MCF 10A (cell line): Measurements from ENCODE around the gene ARHGAP4. TPM values are rescaled to one million over a fixed set of nuclear protein-coding genes. Genes with fewer than 3 reads are reported as not detected.
A peak's percentile ranks its signal among the peaks of the same experiment; 100 is the strongest.

ENCODE experiments used
- BruUV-seq: library from RNA; stranded (reverse); fragments of 400-500 nt; replicated peaks from 2 replicates; lab custom pipeline; 2021; lab: Mats Ljungman, UMichigan
- CTCF ChIA-PET: fragments of 300-600 bp; sonication (Branson Sonifier 250); formaldehyde crosslinking; extraction: SDS; loops from one replicate; lab custom pipeline; 2021; ENCODE audit warnings: antibody characterized with exemption, inconsistent platforms; lab: Yijun Ruan, JAX
- POLR2A ChIA-PET: fragments of 300-600, 350-650 bp; sonication (Branson Sonifier 250); formaldehyde crosslinking; extraction: SDS; loops from one replicate; lab custom pipeline; 2020; ENCODE audit warnings: antibody characterized with exemption, inconsistent platforms; lab: Yijun Ruan, JAX
- DNase-seq: peaks from one replicate; pipeline ENCODE4 v3.0.0-alpha.2; 2018; ENCODE audit not compliant: unreplicated experiment
- H3K27ac Mint-ChIP-seq: one replicate; pipeline ENCODE4 v1.8.0; 2022; ENCODE audit warnings: mild to moderate bottlenecking, low read depth, mixed read lengths; ENCODE audit not compliant: unreplicated experiment
- H3K27me3 Mint-ChIP-seq: one replicate; pipeline ENCODE4 v1.8.0; 2022; ENCODE audit warnings: mixed read lengths; ENCODE audit not compliant: insufficient read depth, unreplicated experiment
- H3K36me3 Mint-ChIP-seq: one replicate; pipeline ENCODE4 v1.8.0; 2022; ENCODE audit warnings: mild to moderate bottlenecking, moderate library complexity, mixed read lengths; ENCODE audit not compliant: insufficient read depth, unreplicated experiment
- H3K4me1 Mint-ChIP-seq: one replicate; pipeline ENCODE4 v1.8.0; 2022; ENCODE audit warnings: mixed read lengths; ENCODE audit not compliant: insufficient read depth, unreplicated experiment
- H3K4me3 Mint-ChIP-seq: one replicate; pipeline ENCODE4 v1.8.0; 2022; ENCODE audit warnings: mild to moderate bottlenecking, moderate library complexity, mixed read lengths; ENCODE audit not compliant: unreplicated experiment
- H3K9me3 Mint-ChIP-seq: one replicate; pipeline ENCODE4 v1.8.0; 2022; ENCODE audit warnings: mixed read lengths; ENCODE audit not compliant: unreplicated experiment
- CTCF ChIP-seq: fragments of 200-600 bp; IDR thresholded peaks from one replicate; pipeline ENCODE4 v1.8.0; 2022; ENCODE audit warnings: antibody characterized with exemption, mild to moderate bottlenecking; ENCODE audit not compliant: unreplicated experiment
- intact Hi-C: fragments of 100-400 bp; cut with micrococcal nuclease; formaldehyde crosslinking; loops from 2 replicates; pipeline ENCODE4 v1.14.1; 2022
- total RNA-seq: library from RNA; stranded (reverse); gene quantifications from 2 replicates; pipeline ENCODE4 v1.2.3, GENCODE V29; 2022

The ARHGAP4 gene
- total RNA-seq, 1 experiment from 2014 or later = 2.3 TPM

GRCh38 chrX:153920546-153920945 is 5.5 kb downstream of the ARHGAP4 start:
- DNase-seq = no peak
- intact Hi-C loops = no loop called here
- no peak overlapping the region for H3K4me3 Mint-ChIP-seq
- CTCF ChIA-PET = interaction anchor here (1.3 to 5.0 kb wide), 3 partner anchors 9 to 157 kb away, joined by 4 to 31 read pairs (median 4); partner anchors contain the start of gene PLXNB3
- H3K4me1 Mint-ChIP-seq = peaks cover 17% of the 10 kb centered on the region
- POLR2A ChIA-PET = interaction anchor here (0.6 kb wide), 1 partner anchor 50 kb away, joined by 3 read pairs; no protein-coding TSS in a partner anchor
- H3K27ac Mint-ChIP-seq = no peak overlapping the region
- H3K27me3 Mint-ChIP-seq = peaks cover 45% of the 10 kb centered on the region
- H3K36me3 Mint-ChIP-seq = no peaks in the 10 kb centered on the region
- no TSS peak for BruUV-seq
- TF ChIP-seq CTCF = no peak
- no peaks in the 10 kb centered on the region for H3K9me3 Mint-ChIP-seq

- no peaks in the 10 kb centered on the region for H3K36me3 Mint-ChIP-seq
- no peaks in the 10 kb centered on the region for H3K9me3 Mint-ChIP-seq
- H3K4me1 Mint-ChIP-seq = peaks cover 17% of the 10 kb centered on the region
- ChIA-PET CTCF (interaction anchor here (1.1 to 1.3 kb wide), 2 partner anchors 14 to 155 kb away, joined by 4 to 5 read pairs; partner anchors contain the start of gene PLXNB3), POLR2A (interaction anchor here (2.2 kb wide), 1 partner anchor 9 kb away, joined by 7 read pairs; no protein-coding TSS in a partner anchor)
- BruUV-seq = no TSS peak
- TF ChIP-seq CTCF = no peak
- no peak overlapping the region for H3K4me3 Mint-ChIP-seq
- peaks cover 46% of the 10 kb centered on the region for H3K27me3 Mint-ChIP-seq
- intact Hi-C loops = no loop called here
- no peak for DNase-seq
- no peak overlapping the region for H3K27ac Mint-ChIP-seq
Observed at GRCh38 chrX:153919281-153919680, 6.8 kb downstream of the ARHGAP4 start.

- Mint-ChIP-seq H3K4me1 (peaks cover 13% of the 10 kb centered on the region), H3K36me3 (no peaks in the 10 kb centered on the region), H3K27me3 (peaks cover 46% of the 10 kb centered on the region), H3K4me3 (no peak overlapping the region), H3K27ac (peak overlapping the region; percentile 29), H3K9me3 (no peaks in the 10 kb centered on the region)
- POLR2A ChIA-PET = interaction anchor here (0.5 to 2.2 kb wide), 3 partner anchors 9 to 190 kb away, joined by 4 to 8 read pairs (median 7); no protein-coding TSS in a partner anchor
- TF ChIP-seq CTCF = no peak
- CTCF ChIA-PET = interaction anchor here (1.2 kb wide), 1 partner anchor 18 kb away, joined by 4 read pairs; no protein-coding TSS in a partner anchor
- BruUV-seq = no TSS peak
- no peak for DNase-seq
- intact Hi-C loops = no loop called here
Observed at GRCh38 chrX:153917869-153918268, 8.2 kb downstream of the ARHGAP4 start.

- DNase-seq = no peak
- intact Hi-C loops = no loop called here
- ChIA-PET CTCF (interaction anchor here (0.9 to 5.0 kb wide), 2 partner anchors 8 to 150 kb away, joined by 3 to 31 read pairs; no protein-coding TSS in a partner anchor), POLR2A (no interaction called here)
- BruUV-seq = no TSS peak
- no peak overlapping the region for H3K4me3 Mint-ChIP-seq
- no peaks in the 10 kb centered on the region for H3K36me3 Mint-ChIP-seq
- H3K4me1 Mint-ChIP-seq = peaks cover 8% of the 10 kb centered on the region
- H3K9me3 Mint-ChIP-seq = no peaks in the 10 kb centered on the region
- TF ChIP-seq CTCF = no peak
- H3K27me3 Mint-ChIP-seq = peaks cover 42% of the 10 kb centered on the region
- no peak overlapping the region for H3K27ac Mint-ChIP-seq
Observed at GRCh38 chrX:153913701-153914100, 12.4 kb downstream of the ARHGAP4 start.
